K562 (cell line): ENCODE measurements around the gene EPGN. TPM values are rescaled to one million over a fixed set of nuclear protein-coding genes. Genes with fewer than 3 reads are reported as not detected.

Experiments used
- ATAC-seq: fragments of 200-7000 bp; cut with Tn5 transposase; 3 replicates; pipeline ENCODE4 v1.9.1; 2020; ENCODE audit warnings: moderate library complexity
- BruUV-seq: library from RNA; stranded (reverse); fragments of 400-500 nt; replicated peaks from 2 replicates; lab custom pipeline; 2021; lab: Mats Ljungman, UMichigan
- CTCF ChIA-PET: fragments of 300-600 bp; formaldehyde crosslinking; extraction: SDS; loops from one replicate; lab custom pipeline; 2021; ENCODE audit warnings: low intra/inter-chr PET ratio; lab: Yijun Ruan, JAX
- POLR2A ChIA-PET: fragments of 300-600, 350-650 bp; sonication (Branson Sonifier 250); formaldehyde crosslinking; extraction: SDS; loops from one replicate; lab custom pipeline; 2021; ENCODE audit warnings: antibody characterized with exemption, inconsistent platforms; lab: Yijun Ruan, JAX
- DNase-seq, 4 experiments: peaks; one replicate each; pipeline versions ENCODE4 v3.0.0 to v3.0.0-alpha.2; 2011 to 2018; ENCODE audit warnings: low spot score in 3 of 4, mixed read lengths in 3 of 4; ENCODE audit errors: extremely low read depth in 1 of 4
- FAIRE-seq: peaks from 2 replicates; lab custom pipeline; 2011; peaks lifted over from hg19 to GRCh38; lab: Jason Lieb, UNC
- H2AFZ ChIP-seq: 2 replicates; pipeline ENCODE4 v1.6.0; 2011; ENCODE audit warnings: low read depth, low read length, control low read depth, inconsistent platforms
- H3K27ac ChIP-seq: fragments of 200-600 bp; 3 replicates; pipeline ENCODE4 v1.8.0; 2011; ENCODE audit warnings: low read depth, mild to moderate bottlenecking, control low read depth, inconsistent platforms, low read length, moderate library complexity, mixed read lengths; ENCODE audit errors: extremely low read depth
- H3K27me3 ChIP-seq, 2 experiments: fragments of 300-600 bp in 1 of 2; 2 replicates in 1 of 2; 3 replicates in 1 of 2; pipeline versions ENCODE4 v1.6.0 to v1.8.0; 2011; ENCODE audit warnings: inconsistent platforms in 2 of 2, low read length in 2 of 2, mild to moderate bottlenecking in 1 of 2, mixed read lengths in 1 of 2, moderate library complexity in 1 of 2; ENCODE audit not compliant: control insufficient read depth in 2 of 2, insufficient read depth in 2 of 2
- H3K36me3 ChIP-seq: fragments of 300-600 bp; 3 replicates; pipeline ENCODE4 v1.8.0; 2011; ENCODE audit warnings: mild to moderate bottlenecking, low read length, inconsistent platforms; ENCODE audit not compliant: control insufficient read depth, insufficient read depth
- H3K4me1 ChIP-seq, 2 experiments: fragments of 200-600 bp in 1 of 2; replicated peaks in 1 of 2; 2 replicates in 1 of 2; 3 replicates in 1 of 2; pipeline versions ENCODE4 v1.5.1 to v1.8.0; 2011; ENCODE audit warnings: inconsistent platforms in 2 of 2, low read length in 2 of 2, mild to moderate bottlenecking in 1 of 2, mixed read lengths in 1 of 2, moderate library complexity in 1 of 2; ENCODE audit not compliant: control insufficient read depth in 2 of 2, insufficient read depth in 2 of 2
- H3K4me2 ChIP-seq: 2 replicates; pipeline ENCODE4 v1.6.1; 2011; ENCODE audit warnings: low read length, control low read depth, inconsistent platforms, mixed read lengths; ENCODE audit not compliant: insufficient read depth
- H3K4me3 ChIP-seq: fragments of 200-600 bp; sonication (generic), shearing (Covaris generic); 2 replicates; pipeline ENCODE4 v1.5.1; 2016; ENCODE audit warnings: control low read depth, inconsistent platforms
- H3K79me2 ChIP-seq: fragments of 200-600 bp; 3 replicates; pipeline ENCODE4 v1.8.0; 2011; ENCODE audit warnings: low read length, inconsistent platforms; ENCODE audit not compliant: control insufficient read depth, insufficient read depth
- H3K9ac ChIP-seq, 2 experiments: 2 replicates each; pipeline versions ENCODE4 v1.6.0 to v1.6.1; 2011; ENCODE audit warnings: low read depth in 2 of 2, low read length in 2 of 2, control low read depth in 1 of 2, inconsistent platforms in 1 of 2, mild to moderate bottlenecking in 1 of 2, mixed read lengths in 1 of 2; ENCODE audit not compliant: insufficient read depth in 1 of 2
- H3K9me1 ChIP-seq: one replicate; pipeline ENCODE4 v1.6.0; 2011; ENCODE audit warnings: inconsistent platforms, mild to moderate bottlenecking, low read length, moderate library complexity; ENCODE audit not compliant: control insufficient read depth, insufficient read depth
- H3K9me3 ChIP-seq: replicated peaks from 2 replicates; pipeline ENCODE4 v1.5.1; 2011; ENCODE audit warnings: low read depth, low read length, inconsistent platforms; ENCODE audit not compliant: control insufficient read depth, insufficient read depth
- H4K20me1 ChIP-seq: replicated peaks from 2 replicates; pipeline ENCODE4 v1.6.1; 2011; ENCODE audit warnings: low read length, inconsistent platforms, mixed read lengths; ENCODE audit not compliant: control insufficient read depth, insufficient read depth
- BRD9 ChIP-seq: fragments of 450-650 bp; IDR thresholded peaks from 2 replicates; pipeline ENCODE4 v1.6.1; 2018; ENCODE audit warnings: low read depth; ENCODE audit not compliant: partially characterized antibody
- EHMT2 ChIP-seq: fragments of 450-650 bp; IDR thresholded peaks from 2 replicates; pipeline ENCODE4 v1.6.1; 2018; ENCODE audit warnings: antibody characterized with exemption
- NFIC ChIP-seq: fragments of 450-650 bp; IDR thresholded peaks from 2 replicates; pipeline ENCODE4 v1.6.1; 2017; ENCODE audit warnings: mild to moderate bottlenecking, inconsistent platforms
- PML ChIP-seq: IDR thresholded peaks from 2 replicates; pipeline ENCODE4 v1.6.1; 2012; ENCODE audit warnings: low read length, inconsistent platforms
- TSC22D4 ChIP-seq: fragments of 450-650 bp; IDR thresholded peaks from 2 replicates; pipeline ENCODE4 v1.6.1; 2016; ENCODE audit warnings: missing genetic modification characterization, missing biosample characterization, control low read depth
- XRCC3 ChIP-seq: fragments of 450-650 bp; IDR thresholded peaks from 2 replicates; pipeline ENCODE4 v1.6.1; 2017; ENCODE audit warnings: mild to moderate bottlenecking, moderate library complexity
- WGBS: fragments of 100-300 bp; shearing (Covaris generic); methylation state at CpG from one replicate; pipeline ENCODE4 v1.1.6; 2016; ENCODE audit warnings: low coverage, mixed read lengths; ENCODE audit not compliant: insufficient coverage; ENCODE audit errors: missing lambda C conversion rate; 5-methylcytosine and 5-hydroxymethylcytosine counted together
- in situ Hi-C: fragments of 300-500 bp; cut with MboI; formaldehyde crosslinking; loops from 4 replicates; pipeline ENCODE4 v1.15.0; 2018; ENCODE audit warnings: inconsistent platforms, mixed read lengths
- intact Hi-C: fragments of 100-400 bp; cut with micrococcal nuclease; formaldehyde crosslinking; loops from 2 replicates; pipeline ENCODE4 v1.14.2; 2022
- polyA plus RNA-seq, 8 experiments: library from polyadenylated mRNA; depleted of rRNA in 4 of 8; stranded (reverse) in 5 of 8; unstranded in 3 of 8; fragments of >200 nt; fragmentation: Nextera tagmentation in 2 of 8; fragmentation: Illumina TruSeq in 1 of 8; extraction: Ambion mirVana in 2 of 8; extraction: Trizol in 1 of 8; gene quantifications; 2 replicates each; pipeline versions ENCODE4 v1.2.1 to v1.2.3, GENCODE V29; 2011 to 2014; ENCODE audit warnings: inconsistent platforms in 1 of 8, missing spikeins in 1 of 8
- total RNA-seq, 7 experiments: library from RNA; depleted of rRNA in 6 of 7; stranded (reverse); fragments of >200 nt in 6 of 7; fragmentation: Illumina TruSeq in 2 of 7; extraction: Trizol in 2 of 7; gene quantifications; 2 replicates each; pipeline versions ENCODE4 v1.2.1 to v1.2.3, GENCODE V29; 2011 to 2021; ENCODE audit warnings: low replicate concordance in 1 of 7
- TF ChIP-seq, protein P1 (sequence below): fragments of 450-650 bp; formaldehyde crosslinking; IDR thresholded peaks from 2 replicates; pipeline ENCODE4 v1.4.0; 2020; ENCODE audit warnings: mild to moderate bottlenecking, moderate library complexity
- TF ChIP-seq, protein P2 (sequence below): sonication (generic); formaldehyde crosslinking; IDR thresholded peaks from 2 replicates; pipeline ENCODE4 v1.8.1; 2023; ENCODE audit warnings: missing genetic modification reagents, mild to moderate bottlenecking, borderline replicate concordance
- TF ChIP-seq, protein P3 (sequence below): fragments of 250-450 bp; sonication (Bioruptor Pico); IDR thresholded peaks from 2 replicates; pipeline ENCODE4 v1.4.0; 2020; ENCODE audit warnings: borderline replicate concordance
- TF ChIP-seq, protein P4 (sequence below), 2 experiments: fragments of 250-450 bp in 1 of 2; fragments of 450-650 bp in 1 of 2; sonication (Bioruptor Pico) in 1 of 2; IDR thresholded peaks; 2 replicates each; pipeline versions ENCODE4 v1.6.1 to v1.8.0; 2016 to 2021; ENCODE audit warnings: mild to moderate bottlenecking in 2 of 2, moderate library complexity in 2 of 2, missing compliant biosample characterization in 1 of 2, missing genetic modification characterization in 1 of 2
- TF ChIP-seq, protein P5 (sequence below), 3 experiments: IDR thresholded peaks in 2 of 3; conservative IDR thresholded peaks in 1 of 3; 2 replicates each; pipeline ENCODE4 v1.5.1; 2011 to 2012; ENCODE audit warnings: low read length in 3 of 3, mild to moderate bottlenecking in 3 of 3, control low read depth in 2 of 3, improper control_type of control experiment in 1 of 3, inconsistent platforms in 1 of 3, low read depth in 1 of 3, mixed read lengths in 1 of 3, moderate library complexity in 1 of 3; ENCODE audit not compliant: insufficient read depth in 2 of 3

Gene EPGN
- total and polyA plus RNA-seq, 9 of the 15 experiments (the other 6 are each of a cell fraction or from before 2014, with no cell fraction given), result 0.10 to 0.56 TPM; not detected in 7

DNA sequence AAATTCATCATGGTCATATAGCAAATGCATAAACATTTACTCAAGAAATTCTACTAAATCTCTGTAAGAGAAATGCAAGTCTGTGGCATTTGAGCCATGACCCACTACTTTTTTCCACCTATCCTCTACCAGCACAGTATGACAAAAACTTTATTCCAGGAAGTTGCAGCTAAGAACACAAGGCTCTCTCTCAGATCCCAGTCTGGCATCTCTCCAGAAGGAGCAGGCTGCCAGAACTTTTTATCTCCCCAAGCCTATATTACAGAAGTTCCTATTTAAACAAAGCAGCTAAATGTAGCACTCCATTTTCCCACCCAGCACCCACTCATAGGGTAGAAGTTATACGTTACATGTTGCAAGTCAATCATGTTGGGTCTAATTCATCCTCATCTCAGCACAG, 49.3 kb upstream of the EPGN start (continued):
- TF ChIP-seq EHMT2, result no peak
- TF ChIP-seq TSC22D4 (tag), result no peak
- TF ChIP-seq, protein P1, sequence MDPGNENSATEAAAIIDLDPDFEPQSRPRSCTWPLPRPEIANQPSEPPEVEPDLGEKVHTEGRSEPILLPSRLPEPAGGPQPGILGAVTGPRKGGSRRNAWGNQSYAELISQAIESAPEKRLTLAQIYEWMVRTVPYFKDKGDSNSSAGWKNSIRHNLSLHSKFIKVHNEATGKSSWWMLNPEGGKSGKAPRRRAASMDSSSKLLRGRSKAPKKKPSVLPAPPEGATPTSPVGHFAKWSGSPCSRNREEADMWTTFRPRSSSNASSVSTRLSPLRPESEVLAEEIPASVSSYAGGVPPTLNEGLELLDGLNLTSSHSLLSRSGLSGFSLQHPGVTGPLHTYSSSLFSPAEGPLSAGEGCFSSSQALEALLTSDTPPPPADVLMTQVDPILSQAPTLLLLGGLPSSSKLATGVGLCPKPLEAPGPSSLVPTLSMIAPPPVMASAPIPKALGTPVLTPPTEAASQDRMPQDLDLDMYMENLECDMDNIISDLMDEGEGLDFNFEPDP (CRISPR knock-in tag), result no peak
- TF ChIP-seq NFIC, result peak; percentile 64
- TF ChIP-seq, protein P2, sequence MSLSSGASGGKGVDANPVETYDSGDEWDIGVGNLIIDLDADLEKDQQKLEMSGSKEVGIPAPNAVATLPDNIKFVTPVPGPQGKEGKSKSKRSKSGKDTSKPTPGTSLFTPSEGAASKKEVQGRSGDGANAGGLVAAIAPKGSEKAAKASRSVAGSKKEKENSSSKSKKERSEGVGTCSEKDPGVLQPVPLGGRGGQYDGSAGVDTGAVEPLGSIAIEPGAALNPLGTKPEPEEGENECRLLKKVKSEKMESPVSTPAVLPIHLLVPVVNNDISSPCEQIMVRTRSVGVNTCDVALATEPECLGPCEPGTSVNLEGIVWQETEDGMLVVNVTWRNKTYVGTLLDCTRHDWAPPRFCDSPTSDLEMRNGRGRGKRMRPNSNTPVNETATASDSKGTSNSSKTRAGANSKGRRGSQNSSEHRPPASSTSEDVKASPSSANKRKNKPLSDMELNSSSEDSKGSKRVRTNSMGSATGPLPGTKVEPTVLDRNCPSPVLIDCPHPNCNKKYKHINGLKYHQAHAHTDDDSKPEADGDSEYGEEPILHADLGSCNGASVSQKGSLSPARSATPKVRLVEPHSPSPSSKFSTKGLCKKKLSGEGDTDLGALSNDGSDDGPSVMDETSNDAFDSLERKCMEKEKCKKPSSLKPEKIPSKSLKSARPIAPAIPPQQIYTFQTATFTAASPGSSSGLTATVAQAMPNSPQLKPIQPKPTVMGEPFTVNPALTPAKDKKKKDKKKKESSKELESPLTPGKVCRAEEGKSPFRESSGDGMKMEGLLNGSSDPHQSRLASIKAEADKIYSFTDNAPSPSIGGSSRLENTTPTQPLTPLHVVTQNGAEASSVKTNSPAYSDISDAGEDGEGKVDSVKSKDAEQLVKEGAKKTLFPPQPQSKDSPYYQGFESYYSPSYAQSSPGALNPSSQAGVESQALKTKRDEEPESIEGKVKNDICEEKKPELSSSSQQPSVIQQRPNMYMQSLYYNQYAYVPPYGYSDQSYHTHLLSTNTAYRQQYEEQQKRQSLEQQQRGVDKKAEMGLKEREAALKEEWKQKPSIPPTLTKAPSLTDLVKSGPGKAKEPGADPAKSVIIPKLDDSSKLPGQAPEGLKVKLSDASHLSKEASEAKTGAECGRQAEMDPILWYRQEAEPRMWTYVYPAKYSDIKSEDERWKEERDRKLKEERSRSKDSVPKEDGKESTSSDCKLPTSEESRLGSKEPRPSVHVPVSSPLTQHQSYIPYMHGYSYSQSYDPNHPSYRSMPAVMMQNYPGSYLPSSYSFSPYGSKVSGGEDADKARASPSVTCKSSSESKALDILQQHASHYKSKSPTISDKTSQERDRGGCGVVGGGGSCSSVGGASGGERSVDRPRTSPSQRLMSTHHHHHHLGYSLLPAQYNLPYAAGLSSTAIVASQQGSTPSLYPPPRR, result no peak

DNA sequence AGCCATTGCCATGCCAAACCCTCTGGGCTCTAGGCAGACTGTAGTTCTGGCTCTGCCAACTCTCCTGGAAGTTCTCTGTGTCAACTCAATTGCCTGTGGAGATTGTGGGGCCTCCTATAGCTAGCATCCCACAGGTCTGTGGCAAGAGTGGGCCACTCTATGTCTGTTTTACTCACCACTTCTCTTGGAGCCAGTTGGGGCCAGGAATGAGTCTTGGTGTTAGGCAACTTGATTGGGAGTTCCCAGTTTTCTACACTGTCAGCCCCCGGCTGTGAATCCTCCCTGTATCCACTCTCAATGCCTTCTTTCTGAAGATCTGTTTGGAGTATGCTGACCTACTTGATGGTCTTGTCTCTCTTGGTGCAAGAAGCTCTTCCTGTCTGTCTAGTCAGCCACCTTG, 48.2 kb upstream of the EPGN start:
- ChIA-PET POLR2A (no interaction called here), CTCF (no interaction called here)
- WGBS, result 82% methylated on average over 1 of the region's 1 CpG
- no peak overlapping the region for H3K9ac ChIP-seq
- H3K79me2 ChIP-seq, result no peaks in the 10 kb centered on the region
- no peaks in the 10 kb centered on the region for H3K9me1 ChIP-seq
- H3K4me2 ChIP-seq, result no peak overlapping the region
- BruUV-seq, result no TSS peak
- no peak overlapping the region for H2AFZ ChIP-seq
- no peak for DNase-seq
- H3K27me3 ChIP-seq, result no peaks in the 10 kb centered on the region
- no peaks in the 10 kb centered on the region; a peak in 1 of 5 replicates for H3K4me1 ChIP-seq
- intact Hi-C loops, result no loop called here
- FAIRE-seq, result no peak
- H4K20me1 ChIP-seq, result no peaks in the 10 kb centered on the region
- no peak overlapping the region for H3K27ac ChIP-seq
- no peak for ATAC-seq
- in situ Hi-C loops, result no loop called here
- H3K4me3 ChIP-seq, result no peak overlapping the region
- H3K36me3 ChIP-seq, result no peaks in the 10 kb centered on the region
- no peaks in the 10 kb centered on the region for H3K9me3 ChIP-seq
- TF ChIP-seq, protein P3, sequence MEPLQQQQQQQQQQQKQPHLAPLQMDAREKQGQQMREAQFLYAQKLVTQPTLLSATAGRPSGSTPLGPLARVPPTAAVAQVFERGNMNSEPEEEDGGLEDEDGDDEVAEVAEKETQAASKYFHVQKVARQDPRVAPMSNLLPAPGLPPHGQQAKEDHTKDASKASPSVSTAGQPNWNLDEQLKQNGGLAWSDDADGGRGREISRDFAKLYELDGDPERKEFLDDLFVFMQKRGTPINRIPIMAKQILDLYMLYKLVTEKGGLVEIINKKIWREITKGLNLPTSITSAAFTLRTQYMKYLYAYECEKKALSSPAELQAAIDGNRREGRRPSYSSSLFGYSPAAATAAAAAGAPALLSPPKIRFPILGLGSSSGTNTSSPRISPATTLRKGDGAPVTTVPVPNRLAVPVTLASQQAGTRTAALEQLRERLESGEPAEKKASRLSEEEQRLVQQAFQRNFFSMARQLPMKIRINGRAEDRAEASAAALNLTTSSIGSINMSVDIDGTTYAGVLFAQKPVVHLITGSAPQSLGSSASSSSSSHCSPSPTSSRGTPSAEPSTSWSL, result no peak
- no peak for TF ChIP-seq PML
- TF ChIP-seq BRD9, result no peak
- TF ChIP-seq, protein P4, sequence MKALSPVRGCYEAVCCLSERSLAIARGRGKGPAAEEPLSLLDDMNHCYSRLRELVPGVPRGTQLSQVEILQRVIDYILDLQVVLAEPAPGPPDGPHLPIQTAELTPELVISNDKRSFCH (CRISPR knock-in tag; IDR thresholded peaks at IDR 0.05), result no peak
- TF ChIP-seq, protein P4 (tag; IDR thresholded peaks at IDR 0.05), result no peak
- TF ChIP-seq, protein P5, sequence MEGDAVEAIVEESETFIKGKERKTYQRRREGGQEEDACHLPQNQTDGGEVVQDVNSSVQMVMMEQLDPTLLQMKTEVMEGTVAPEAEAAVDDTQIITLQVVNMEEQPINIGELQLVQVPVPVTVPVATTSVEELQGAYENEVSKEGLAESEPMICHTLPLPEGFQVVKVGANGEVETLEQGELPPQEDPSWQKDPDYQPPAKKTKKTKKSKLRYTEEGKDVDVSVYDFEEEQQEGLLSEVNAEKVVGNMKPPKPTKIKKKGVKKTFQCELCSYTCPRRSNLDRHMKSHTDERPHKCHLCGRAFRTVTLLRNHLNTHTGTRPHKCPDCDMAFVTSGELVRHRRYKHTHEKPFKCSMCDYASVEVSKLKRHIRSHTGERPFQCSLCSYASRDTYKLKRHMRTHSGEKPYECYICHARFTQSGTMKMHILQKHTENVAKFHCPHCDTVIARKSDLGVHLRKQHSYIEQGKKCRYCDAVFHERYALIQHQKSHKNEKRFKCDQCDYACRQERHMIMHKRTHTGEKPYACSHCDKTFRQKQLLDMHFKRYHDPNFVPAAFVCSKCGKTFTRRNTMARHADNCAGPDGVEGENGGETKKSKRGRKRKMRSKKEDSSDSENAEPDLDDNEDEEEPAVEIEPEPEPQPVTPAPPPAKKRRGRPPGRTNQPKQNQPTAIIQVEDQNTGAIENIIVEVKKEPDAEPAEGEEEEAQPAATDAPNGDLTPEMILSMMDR (IDR thresholded peaks at IDR 0.05 in 2 of 3, conservative IDR thresholded peaks at IDR 0.05 in 1 of 3; ENCODE audit: insufficient read depth in 2 of 3, low read depth in 1 of 3, low read length in 3 of 3), result no peak
- no peak for TF ChIP-seq XRCC3
